OCI-LY7 (cell line): ENCODE data around the gene ZCCHC2.

Source experiments
- CTCF ChIP-seq: fragments of 200-600 bp; sonication (generic); conservative IDR thresholded peaks from 2 replicates; pipeline ENCODE4 v1.5.1; 2014; ENCODE audit warnings: mild to moderate bottlenecking, antibody characterized with exemption, low read length, moderate library complexity, mixed read lengths
- EZH2phosphoT487 ChIP-seq: fragments of 200-600 bp; sonication (generic); IDR thresholded peaks from 2 replicates; pipeline ENCODE4 v1.6.1; 2018; ENCODE audit warnings: low read depth, borderline replicate concordance, mild to moderate bottlenecking, mixed run types, antibody characterized with exemption, low read length, moderate library complexity, mixed read lengths

DNA sequence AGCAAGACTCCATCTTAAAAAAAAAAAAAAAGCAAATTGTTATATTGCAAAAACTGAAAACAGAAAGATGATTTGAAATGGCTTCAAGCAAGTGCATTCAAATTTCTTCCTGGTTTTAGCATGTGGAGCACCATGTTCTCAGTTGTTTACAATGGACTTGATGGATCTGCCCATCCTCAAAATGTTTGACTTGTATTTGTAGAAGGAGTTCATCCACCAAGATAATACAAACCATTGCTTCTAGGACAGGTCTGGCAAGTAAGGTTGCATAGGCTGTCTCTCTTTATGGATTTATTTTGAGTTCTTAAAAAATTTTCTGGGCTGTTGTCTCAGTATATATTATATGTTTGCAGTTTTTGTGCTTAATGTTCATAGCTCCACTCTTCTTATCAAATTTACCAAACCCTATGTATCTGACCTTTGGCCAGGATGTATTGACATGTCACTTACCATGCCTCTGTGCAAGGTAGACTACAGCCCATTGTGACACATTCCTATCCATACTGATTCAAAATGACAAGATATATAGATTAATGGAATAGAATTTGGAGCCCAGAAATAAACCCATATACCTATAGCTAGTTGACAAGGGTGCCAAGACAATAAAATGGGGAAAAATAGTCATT lies 21.7 kb upstream of the ZCCHC2 start:
- TF ChIP-seq CTCF (no peak), EZH2phosphoT487 (no peak)
